GM18508 (cell line): Measurements from ENCODE around the gene SNAPC2.
"Not testable (repeated sequence)": the region's sequence is repeated elsewhere in the genome, so short reads cannot be mapped to it uniquely, and the experiment has no call there.

Experiments
- ATAC-seq: cut with Tn5 transposase; IDR thresholded peaks from one replicate; pipeline ENCODE4 v1.9.1; 2021; ENCODE audit warnings: moderate number of reproducible peaks; ENCODE audit not compliant: insufficient read depth, unreplicated experiment

SNAPC2 gene

GRCh38 chr19:7888145-7888825 lies 31.9 kb upstream of the SNAPC2 start, which contains the start of gene LRRC8E:
LRRC8E (plus strand) TSS chr19:7888510; CDS start chr19:7895604, 7,094 bp downstream.
- no peak for ATAC-seq

GRCh38 chr19:7888826-7889217 lies 31.3 kb upstream of the SNAPC2 start:
- no peak for ATAC-seq

GRCh38 chr19:7893362-7894101 lies 26.6 kb upstream of the SNAPC2 start:
- ATAC-seq: not testable (repeated sequence)

GRCh38 chr19:7894612-7895309 lies 25.4 kb upstream of the SNAPC2 start:
- no peak for ATAC-seq

- no peak for ATAC-seq
Measured at GRCh38 chr19:7895565-7895964, 24.6 kb upstream of the SNAPC2 start.

GRCh38 chr19:7897292-7897691 lies 22.8 kb upstream of the SNAPC2 start:
- ATAC-seq: no peak

- ATAC-seq: no peak
Measured at GRCh38 chr19:7898967-7899366, 21.2 kb upstream of the SNAPC2 start.

- no peak for ATAC-seq
Measured at GRCh38 chr19:7899751-7900378, 20.3 kb upstream of the SNAPC2 start.

GRCh38 chr19:7900401-7900870 lies 19.7 kb upstream of the SNAPC2 start:
- no peak for ATAC-seq

- no peak for ATAC-seq
Measured at GRCh38 chr19:7900931-7901330, 19.2 kb upstream of the SNAPC2 start.

GRCh38 chr19:7901337-7901736 lies 18.8 kb upstream of the SNAPC2 start:
- no peak for ATAC-seq

GRCh38 chr19:7902796-7903243 lies 17.3 kb upstream of the SNAPC2 start:
- ATAC-seq: no peak

GRCh38 chr19:7903244-7904073 lies 16.7 kb upstream of the SNAPC2 start, which contains the start of gene MAP2K7:
MAP2K7 (plus strand) TSS chr19:7903877; CDS start chr19:7903945, 68 bp downstream.
- peak; percentile 73 for ATAC-seq

- peak; percentile 3 for ATAC-seq
Measured at GRCh38 chr19:7904074-7905020, 15.8 kb upstream of the SNAPC2 start.

GRCh38 chr19:7905268-7905667 lies 14.9 kb upstream of the SNAPC2 start:
- no peak for ATAC-seq

- no peak for ATAC-seq
Measured at GRCh38 chr19:7905859-7906258, 14.3 kb upstream of the SNAPC2 start.

- no peak for ATAC-seq
Measured at GRCh38 chr19:7907122-7907521, 13.0 kb upstream of the SNAPC2 start.

- ATAC-seq: no peak
Measured at GRCh38 chr19:7907544-7907943, 12.6 kb upstream of the SNAPC2 start.
